CD4-positive, CD25-positive, alpha-beta regulatory T cell (primary cell): ENCODE results near the gene TMEM135. TPM values are rescaled to one million over a fixed set of nuclear protein-coding genes. Genes with fewer than 3 reads are reported as not detected.
"Not testable (repeated sequence)": the region's sequence is repeated elsewhere in the genome, so short reads cannot be mapped to it uniquely, and the experiment has no call there.

Experiments used
- ATAC-seq, 2 donors: fragments of 150-1000 bp; cut with Tn5 transposase; one replicate each; pipeline ENCODE4 v1.10.0; 2021; ENCODE audit warnings: low read depth in 2 of 2, moderate number of reproducible peaks in 2 of 2, moderate library complexity in 1 of 2
- DNase-seq, 3 donors: peaks; one replicate each; pipeline versions ENCODE4 v3.0.0 to v3.0.0-alpha.2; 2012 to 2022; ENCODE audit warnings: mixed read lengths in 1 of 3
- H3K27ac ChIP-seq: one replicate; pipeline ENCODE4 v1.7.0; 2013; ENCODE audit warnings: mild to moderate bottlenecking, low read length; ENCODE audit not compliant: insufficient read depth, poor library complexity, severe bottlenecking
- H3K27me3 ChIP-seq: one replicate; pipeline ENCODE4 v1.7.0; 2013; ENCODE audit warnings: low read length; ENCODE audit not compliant: control insufficient read depth, insufficient read depth
- H3K36me3 ChIP-seq: one replicate; pipeline ENCODE4 v1.7.0; 2013; ENCODE audit warnings: mild to moderate bottlenecking, low read length, moderate library complexity; ENCODE audit not compliant: control insufficient read depth, insufficient read depth
- H3K4me1 ChIP-seq: 2 replicates; pipeline ENCODE4 v1.7.0; 2013; ENCODE audit warnings: mild to moderate bottlenecking, low read length; ENCODE audit not compliant: insufficient read depth, control insufficient read depth, poor library complexity, severe bottlenecking
- H3K4me3 ChIP-seq: one replicate; pipeline ENCODE4 v1.7.0; 2013; ENCODE audit warnings: low read depth, mild to moderate bottlenecking, low read length, moderate library complexity
- H3K9me3 ChIP-seq, 2 experiments: 1 replicate in 1 of 2; 2 replicates in 1 of 2; pipeline ENCODE4 v1.7.0; 2013; ENCODE audit warnings: low read length in 2 of 2, mild to moderate bottlenecking in 1 of 2, moderate library complexity in 1 of 2; ENCODE audit not compliant: control insufficient read depth in 2 of 2
- H3K27ac Mint-ChIP-seq, 3 donors: one replicate each; pipeline ENCODE4 v1.8.0; 2020 to 2022; ENCODE audit warnings: mild to moderate bottlenecking in 3 of 3, mixed read lengths in 3 of 3, moderate library complexity in 2 of 3
- H3K27me3 Mint-ChIP-seq: one replicate; pipeline ENCODE4 v1.8.0; 2022; ENCODE audit warnings: mild to moderate bottlenecking, mixed read lengths
- H3K36me3 Mint-ChIP-seq: one replicate; pipeline ENCODE4 v1.8.0; 2020; ENCODE audit warnings: mixed read lengths
- H3K4me1 Mint-ChIP-seq, 4 donors: one replicate each; pipeline ENCODE4 v1.8.0; 2020 to 2022; ENCODE audit warnings: mixed read lengths in 4 of 4, mild to moderate bottlenecking in 1 of 4
- H3K4me3 Mint-ChIP-seq, 4 donors: one replicate each; pipeline ENCODE4 v1.8.0; 2020 to 2022; ENCODE audit warnings: mild to moderate bottlenecking in 4 of 4, mixed read lengths in 4 of 4, moderate library complexity in 3 of 4
- H3K9me3 Mint-ChIP-seq, 7 donors: one replicate each; pipeline ENCODE4 v1.8.0; 2020 to 2022; ENCODE audit warnings: mixed read lengths in 7 of 7, mild to moderate bottlenecking in 3 of 7, moderate library complexity in 2 of 7
- polyA plus RNA-seq, 4 donors: library from polyadenylated mRNA; unstranded; fragments of 300-500 nt; fragmentation: Illumina TruSeq; gene quantifications; one replicate each; pipeline ENCODE4 v1.2.3, GENCODE V29; 2021
- total RNA-seq: library from RNA; stranded (reverse); gene quantifications from one replicate; pipeline ENCODE4 v1.2.3, GENCODE V29; 2022

Gene TMEM135
- total and polyA plus RNA-seq, 5 donors from 2014 or later: 6.3 to 13.5 (median 9.8) TPM

- Mint-ChIP-seq H3K27me3 (peaks cover 17% of the 10 kb centered on the region), H3K4me3 (peak overlapping the region in 1 of 4 donors; percentile 11)
These were observed 15.5 kb upstream of the TMEM135 start for GRCh38 chr11:87022254-87022653.

DNA sequence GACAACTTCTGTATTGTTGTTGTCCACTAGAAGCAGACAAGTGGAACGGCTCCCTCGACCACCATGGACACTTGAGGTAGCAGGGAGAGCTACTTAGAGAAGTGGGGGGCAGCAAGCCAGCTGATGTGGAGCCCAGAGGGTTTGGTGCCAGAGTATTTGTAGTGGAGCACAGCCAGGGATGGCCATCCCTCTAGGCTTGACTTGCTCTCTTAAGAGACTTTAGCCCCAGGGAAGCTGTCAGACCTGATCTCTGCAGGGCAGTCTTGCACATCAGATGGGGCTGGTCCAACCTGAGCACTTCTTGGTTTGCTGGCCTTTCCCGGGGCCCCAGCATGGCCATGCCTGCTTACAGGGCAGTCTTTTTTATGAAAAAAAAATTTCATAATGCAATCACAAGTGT is 15.0 kb upstream of the TMEM135 start:
- H3K4me3 Mint-ChIP-seq: no peak overlapping the region
- peaks cover 17% of the 10 kb centered on the region for H3K27me3 Mint-ChIP-seq
- H3K27ac Mint-ChIP-seq: peak overlapping the region in 1 of 3 donors; percentile 33
- no peaks in the 10 kb centered on the region for H3K4me1 Mint-ChIP-seq
- Histone ChIP-seq H3K27ac (no peak overlapping the region), H3K9me3 (no peaks in the 10 kb centered on the region), H3K4me1 (no peaks in the 10 kb centered on the region), H3K4me3 (no peak overlapping the region), H3K27me3 (peaks cover 2% of the 10 kb centered on the region), H3K36me3 (no peaks in the 10 kb centered on the region)
- no peak for ATAC-seq
- DNase-seq: no peak
- H3K36me3 Mint-ChIP-seq: no peaks in the 10 kb centered on the region
- peaks cover 0 to 3% (median 0%) of the 10 kb centered on the region in 7 donors for H3K9me3 Mint-ChIP-seq

More at GRCh38 chr11:87022254-87022653, 15.5 kb upstream of the TMEM135 start:
- no peak overlapping the region for H3K4me3 ChIP-seq
- peaks cover 0 to 3% (median 0%) of the 10 kb centered on the region in 7 donors for H3K9me3 Mint-ChIP-seq
- H3K27ac ChIP-seq: no peak overlapping the region
- no peaks in the 10 kb centered on the region for H3K4me1 Mint-ChIP-seq
- no peaks in the 10 kb centered on the region for H3K36me3 Mint-ChIP-seq
- DNase-seq (no peak), ATAC-seq (no peak)
- peak overlapping the region in 1 of 3 donors; percentile 33 for H3K27ac Mint-ChIP-seq
- no peaks in the 10 kb centered on the region for H3K4me1 ChIP-seq
- no peaks in the 10 kb centered on the region for H3K9me3 ChIP-seq
- no peaks in the 10 kb centered on the region for H3K36me3 ChIP-seq
- H3K27me3 ChIP-seq: peaks cover 2% of the 10 kb centered on the region

- H3K4me1 ChIP-seq, H3K4me3 Mint-ChIP-seq, H3K4me3 ChIP-seq, H3K9me3 Mint-ChIP-seq, H3K4me1 Mint-ChIP-seq, H3K36me3 ChIP-seq, ATAC-seq, H3K36me3 Mint-ChIP-seq, H3K27me3 ChIP-seq, DNase-seq, H3K27ac ChIP-seq, H3K9me3 ChIP-seq, H3K27ac Mint-ChIP-seq: not testable (repeated sequence)
- peaks cover 17% of the 10 kb centered on the region for H3K27me3 Mint-ChIP-seq
These were observed 11.3 kb upstream of the TMEM135 start for GRCh38 chr11:87026415-87026814.

DNA sequence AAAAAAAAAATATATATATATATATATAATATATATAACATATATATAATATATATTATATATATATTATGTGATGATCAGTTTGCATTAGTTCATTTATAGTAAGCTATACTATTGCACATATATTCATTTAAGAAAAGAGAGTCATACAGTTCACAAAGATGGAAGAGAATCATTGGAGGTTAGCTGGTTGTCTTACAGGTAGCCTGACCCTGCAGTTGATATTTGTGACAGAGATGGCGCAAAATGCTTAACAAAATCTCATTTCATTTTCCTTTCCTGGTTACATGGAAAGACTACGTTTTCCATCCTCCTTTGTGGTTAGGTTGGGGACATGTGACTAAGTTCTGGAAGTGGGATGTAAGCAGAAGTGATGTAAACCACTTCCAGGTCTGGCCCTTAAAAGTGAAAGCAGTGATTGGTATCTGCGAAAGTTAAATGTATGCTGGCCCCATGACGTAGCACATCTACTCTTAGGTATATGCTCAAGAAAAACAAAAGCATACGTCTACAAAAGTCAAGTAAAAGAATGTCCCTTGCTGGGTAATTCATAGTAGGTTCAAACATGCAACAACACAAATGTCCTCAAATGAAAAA is 7.2 kb upstream of the TMEM135 start:
- Histone ChIP-seq H3K9me3 (no peaks in the 10 kb centered on the region), H3K36me3 (no peaks in the 10 kb centered on the region), H3K27ac (no peak overlapping the region), H3K4me1 (peaks cover 6% of the 10 kb centered on the region), H3K4me3 (peak overlapping the region; percentile 61), H3K27me3 (no peaks in the 10 kb centered on the region)
- Mint-ChIP-seq H3K4me1 (peaks cover 0 to 9% (median 7%) of the 10 kb centered on the region in 4 donors), H3K27ac (peak overlapping the region in 1 of 3 donors; percentile 0), H3K36me3 (no peaks in the 10 kb centered on the region), H3K27me3 (peaks cover 6% of the 10 kb centered on the region), H3K9me3 (peaks cover 0 to under 1% (median 0%) of the 10 kb centered on the region in 7 donors), H3K4me3 (peak overlapping the region in 2 of 4 donors; percentile 4 to 49)
- ATAC-seq (peak; percentile 37 to 52), DNase-seq (peak in 2 of 3 donors; percentile 20 to 56)

- peaks cover 10% of the 10 kb centered on the region for H3K27me3 Mint-ChIP-seq
- no peaks in the 10 kb centered on the region for H3K9me3 ChIP-seq
- H3K4me3 Mint-ChIP-seq: no peak overlapping the region
- no peaks in the 10 kb centered on the region for H3K9me3 Mint-ChIP-seq
- peaks cover 0 to 13% (median 12%) of the 10 kb centered on the region in 4 donors for H3K4me1 Mint-ChIP-seq
- H3K27ac ChIP-seq: no peak overlapping the region
- no peaks in the 10 kb centered on the region for H3K36me3 Mint-ChIP-seq
- ATAC-seq (no peak), DNase-seq (no peak)
- no peaks in the 10 kb centered on the region for H3K36me3 ChIP-seq
- no peak overlapping the region for H3K4me3 ChIP-seq
- peak overlapping the region in 1 of 3 donors; percentile 54 for H3K27ac Mint-ChIP-seq
- H3K4me1 ChIP-seq: peaks cover 9% of the 10 kb centered on the region
- no peaks in the 10 kb centered on the region for H3K27me3 ChIP-seq
These were observed 6.1 kb upstream of the TMEM135 start for GRCh38 chr11:87031433-87032170.

DNA sequence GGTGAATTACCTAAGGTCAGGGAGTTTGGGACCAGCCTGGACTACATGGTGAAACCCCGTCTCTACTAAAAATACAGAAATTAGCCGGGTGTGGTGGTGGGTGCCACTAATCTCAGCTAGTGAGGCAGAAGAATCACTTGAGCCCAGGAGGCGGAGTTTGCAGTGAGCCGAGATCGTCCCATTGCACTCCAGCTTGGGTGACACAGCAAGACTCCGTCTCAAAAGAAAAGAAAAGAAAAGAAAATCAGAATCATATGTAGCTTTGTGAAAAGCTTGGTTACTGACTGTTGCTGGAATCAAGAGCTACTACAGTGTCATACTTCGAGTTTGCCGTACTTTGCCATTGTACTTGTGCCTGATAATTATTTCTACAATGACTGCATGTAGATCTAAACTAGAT is 4.2 kb upstream of the TMEM135 start:
- Mint-ChIP-seq H3K27me3 (peaks cover 11% of the 10 kb centered on the region), H3K4me3 (no peak overlapping the region), H3K4me1 (peaks cover under 1 to 28% (median 23%) of the 10 kb centered on the region in 4 donors), H3K36me3 (no peaks in the 10 kb centered on the region), H3K9me3 (no peaks in the 10 kb centered on the region), H3K27ac (no peak overlapping the region)
- Histone ChIP-seq H3K27ac (no peak overlapping the region), H3K4me3 (no peak overlapping the region), H3K36me3 (no peaks in the 10 kb centered on the region), H3K4me1 (peaks cover 26% of the 10 kb centered on the region), H3K9me3 (no peaks in the 10 kb centered on the region), H3K27me3 (no peaks in the 10 kb centered on the region)
- no peak for ATAC-seq
- DNase-seq: no peak

GRCh38 chr11:87035976-87036583 is 1.7 kb upstream of the TMEM135 start:
- Mint-ChIP-seq H3K27me3 (peaks cover 11% of the 10 kb centered on the region), H3K9me3 (no peaks in the 10 kb centered on the region), H3K4me1 (peaks cover 13 to 46% (median 35%) of the 10 kb centered on the region in 4 donors), H3K4me3 (peak overlapping the region; percentile 12 to 97 (median 95)), H3K27ac (no peak overlapping the region), H3K36me3 (peaks cover 6% of the 10 kb centered on the region)
- DNase-seq (no peak), ATAC-seq (no peak)
- Histone ChIP-seq H3K27ac (no peak overlapping the region), H3K4me1 (peaks cover 28% of the 10 kb centered on the region), H3K9me3 (no peaks in the 10 kb centered on the region), H3K27me3 (no peaks in the 10 kb centered on the region), H3K4me3 (no peak overlapping the region), H3K36me3 (no peaks in the 10 kb centered on the region)
